Neural cell (in vitro differentiated cells): ENCODE results near the gene SMTNL2. TPM values are rescaled to one million over a fixed set of nuclear protein-coding genes. Genes with fewer than 3 reads are reported as not detected.

Experiments
- H2AFZ ChIP-seq: fragments of 200-600, 300-800 bp; sonication (generic), shearing (Covaris generic); 2 replicates; pipeline ENCODE4 v1.6.0; 2014; ENCODE audit warnings: low read depth, mild to moderate bottlenecking, antibody characterized with exemption, low read length, moderate library complexity
- H3F3A ChIP-seq: fragments of 200-600 bp; shearing (Covaris generic); 2 replicates; pipeline ENCODE4 v1.6.1; 2016; ENCODE audit warnings: mild to moderate bottlenecking, moderate library complexity, mixed read lengths, antibody characterized with exemption, low read length; ENCODE audit not compliant: insufficient read depth, poor library complexity, severe bottlenecking
- H3K27ac ChIP-seq: fragments of 200-600, 300-800 bp; sonication (generic), shearing (Covaris generic); 2 replicates; pipeline ENCODE4 v1.5.1; 2014; ENCODE audit warnings: mild to moderate bottlenecking, low read length, moderate library complexity
- H3K27me3 ChIP-seq: fragments of 300-800, 200-600 bp; sonication (generic), shearing (Covaris generic); 2 replicates; pipeline ENCODE4 v1.6.0; 2014; ENCODE audit warnings: mild to moderate bottlenecking, low read depth, low read length, moderate library complexity; ENCODE audit not compliant: insufficient read depth
- H3K36me3 ChIP-seq: fragments of 300-800, 200-600 bp; sonication (generic), shearing (Covaris generic); 2 replicates; pipeline ENCODE4 v1.5.1; 2014; ENCODE audit warnings: mild to moderate bottlenecking, antibody characterized with exemption, low read length, moderate library complexity; ENCODE audit not compliant: insufficient read depth
- H3K4me2 ChIP-seq: fragments of 300-800, 200-600 bp; sonication (generic), shearing (Covaris generic); 2 replicates; pipeline ENCODE4 v1.6.0; 2014; ENCODE audit warnings: mild to moderate bottlenecking, low read length
- H3K4me3 ChIP-seq: fragments of 300-800, 200-600 bp; sonication (generic), shearing (Covaris generic); 2 replicates; pipeline ENCODE4 v1.5.1; 2014; ENCODE audit warnings: mild to moderate bottlenecking, low read length, moderate library complexity
- H3K79me2 ChIP-seq: fragments of 200-600 bp; shearing (Covaris generic); replicated peaks from 2 replicates; pipeline ENCODE4 v1.6.0; 2014; ENCODE audit warnings: mild to moderate bottlenecking, low read length, moderate library complexity; ENCODE audit not compliant: insufficient read depth
- H3K9ac ChIP-seq: fragments of 300-800, 200-600 bp; sonication (generic), shearing (Covaris generic); 2 replicates; pipeline ENCODE4 v1.6.1; 2016; ENCODE audit warnings: mild to moderate bottlenecking, low read length, mixed read lengths
- H3K9me2 ChIP-seq: fragments of 200-600 bp; shearing (Covaris generic); 2 replicates; pipeline ENCODE4 v1.6.1; 2016; ENCODE audit warnings: mild to moderate bottlenecking, low read length, mixed read lengths; ENCODE audit not compliant: insufficient read depth
- H3K9me3 ChIP-seq: fragments of 200-600, 300-800 bp; sonication (generic), shearing (Covaris generic); 2 replicates; pipeline ENCODE4 v1.6.1; 2016; ENCODE audit warnings: mild to moderate bottlenecking, mixed run types, low read length, moderate library complexity, mixed read lengths
- H4K20me1 ChIP-seq: fragments of 200-600 bp; shearing (Covaris generic); 2 replicates; pipeline ENCODE4 v1.6.1; 2016; ENCODE audit warnings: mild to moderate bottlenecking, mixed run types; ENCODE audit not compliant: insufficient read depth
- EP300 ChIP-seq: fragments of 450-650 bp; conservative IDR thresholded peaks from 2 replicates; pipeline ENCODE4 v1.6.1; 2014; ENCODE audit warnings: antibody characterized with exemption, mild to moderate bottlenecking, moderate library complexity; ENCODE audit not compliant: poor library complexity, severe bottlenecking
- EZH2 ChIP-seq: fragments of 200-600, 300-800 bp; shearing (Covaris generic), sonication (generic); IDR thresholded peaks from 2 replicates; pipeline ENCODE4 v1.6.1; 2014; ENCODE audit warnings: antibody characterized with exemption, low read length, borderline replicate concordance, mild to moderate bottlenecking; ENCODE audit not compliant: insufficient read depth, poor library complexity, severe bottlenecking
- MXI1 ChIP-seq: fragments of 450-650 bp; conservative IDR thresholded peaks from 2 replicates; pipeline ENCODE4 v1.6.1; 2014; ENCODE audit warnings: antibody characterized with exemption, mild to moderate bottlenecking; ENCODE audit not compliant: poor library complexity, severe bottlenecking
- POLR2AphosphoS5 ChIP-seq: IDR thresholded peaks from 2 replicates; pipeline ENCODE4 v1.6.1; 2012
- RAD21 ChIP-seq: fragments of 450-650 bp; conservative IDR thresholded peaks from 2 replicates; pipeline ENCODE4 v1.6.1; 2014; ENCODE audit warnings: antibody characterized with exemption, mild to moderate bottlenecking, moderate library complexity
- SMC3 ChIP-seq: fragments of 450-650 bp; conservative IDR thresholded peaks from 2 replicates; pipeline ENCODE4 v1.6.1; 2014; ENCODE audit warnings: antibody characterized with exemption, mild to moderate bottlenecking, moderate library complexity; ENCODE audit not compliant: poor library complexity
- TAF1 ChIP-seq: IDR thresholded peaks from 2 replicates; pipeline ENCODE4 v1.6.1; 2012; ENCODE audit warnings: low read depth
- polyA plus RNA-seq: library from polyadenylated mRNA; depleted of rRNA; stranded (reverse); fragments of >200 nt; gene quantifications from 2 replicates; pipeline ENCODE4 v1.2.3, GENCODE V29; 2014
- TF ChIP-seq, protein P1 (sequence below): IDR thresholded peaks from 2 replicates; pipeline ENCODE4 v1.6.1; 2012; ENCODE audit warnings: borderline replicate concordance
- TF ChIP-seq, protein P2 (sequence below): fragments of 450-650 bp; IDR thresholded peaks from 2 replicates; pipeline ENCODE4 v1.5.1; 2014; ENCODE audit warnings: antibody characterized with exemption, mild to moderate bottlenecking, moderate library complexity; ENCODE audit not compliant: poor library complexity, severe bottlenecking

The SMTNL2 gene
- polyA plus RNA-seq, 1 donor from 2014 or later, result 0.81 TPM

DNA sequence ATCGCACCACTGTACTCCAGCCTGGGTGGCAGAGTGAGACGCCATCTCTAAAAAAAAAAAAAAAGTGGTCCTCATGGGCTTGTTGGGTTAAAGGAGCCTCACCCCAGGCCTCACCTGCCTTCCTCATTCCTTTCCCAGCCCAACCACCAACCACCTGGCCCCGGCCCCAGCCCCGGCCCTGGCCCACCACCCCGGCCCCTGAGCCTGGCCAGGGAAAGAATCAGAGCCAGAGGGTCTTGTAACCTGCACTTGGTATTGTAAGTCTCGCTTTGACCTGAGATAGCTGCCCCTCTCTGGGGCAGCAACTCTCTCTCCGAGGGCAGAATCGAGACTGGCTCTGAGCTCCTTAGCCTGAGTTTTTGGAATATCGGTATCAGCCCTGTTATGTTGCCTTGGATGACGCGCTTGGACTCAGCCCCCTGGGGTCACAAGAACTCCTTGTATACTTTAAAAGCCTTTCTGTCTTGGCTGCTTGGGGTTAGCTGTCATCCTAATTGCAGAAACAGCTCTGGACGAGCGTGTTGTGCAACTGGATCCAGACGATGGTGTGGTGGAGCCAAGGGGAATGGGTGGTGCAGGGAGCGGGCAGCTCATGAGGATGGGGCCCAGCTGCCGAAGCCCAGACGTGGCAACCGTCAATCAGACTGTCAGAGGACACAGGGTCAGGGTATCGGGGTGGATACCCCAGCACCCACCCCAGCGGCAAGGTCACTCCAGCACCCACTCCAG is 14.6 kb downstream of the SMTNL2 start:
- H3K36me3 ChIP-seq, result no peaks in the 10 kb centered on the region
- no peak overlapping the region for H3K9ac ChIP-seq
- no peaks in the 10 kb centered on the region for H3F3A ChIP-seq
- no peaks in the 10 kb centered on the region for H3K79me2 ChIP-seq
- no peaks in the 10 kb centered on the region for H4K20me1 ChIP-seq
- no peaks in the 10 kb centered on the region for H3K9me3 ChIP-seq
- TF ChIP-seq, protein P1, sequence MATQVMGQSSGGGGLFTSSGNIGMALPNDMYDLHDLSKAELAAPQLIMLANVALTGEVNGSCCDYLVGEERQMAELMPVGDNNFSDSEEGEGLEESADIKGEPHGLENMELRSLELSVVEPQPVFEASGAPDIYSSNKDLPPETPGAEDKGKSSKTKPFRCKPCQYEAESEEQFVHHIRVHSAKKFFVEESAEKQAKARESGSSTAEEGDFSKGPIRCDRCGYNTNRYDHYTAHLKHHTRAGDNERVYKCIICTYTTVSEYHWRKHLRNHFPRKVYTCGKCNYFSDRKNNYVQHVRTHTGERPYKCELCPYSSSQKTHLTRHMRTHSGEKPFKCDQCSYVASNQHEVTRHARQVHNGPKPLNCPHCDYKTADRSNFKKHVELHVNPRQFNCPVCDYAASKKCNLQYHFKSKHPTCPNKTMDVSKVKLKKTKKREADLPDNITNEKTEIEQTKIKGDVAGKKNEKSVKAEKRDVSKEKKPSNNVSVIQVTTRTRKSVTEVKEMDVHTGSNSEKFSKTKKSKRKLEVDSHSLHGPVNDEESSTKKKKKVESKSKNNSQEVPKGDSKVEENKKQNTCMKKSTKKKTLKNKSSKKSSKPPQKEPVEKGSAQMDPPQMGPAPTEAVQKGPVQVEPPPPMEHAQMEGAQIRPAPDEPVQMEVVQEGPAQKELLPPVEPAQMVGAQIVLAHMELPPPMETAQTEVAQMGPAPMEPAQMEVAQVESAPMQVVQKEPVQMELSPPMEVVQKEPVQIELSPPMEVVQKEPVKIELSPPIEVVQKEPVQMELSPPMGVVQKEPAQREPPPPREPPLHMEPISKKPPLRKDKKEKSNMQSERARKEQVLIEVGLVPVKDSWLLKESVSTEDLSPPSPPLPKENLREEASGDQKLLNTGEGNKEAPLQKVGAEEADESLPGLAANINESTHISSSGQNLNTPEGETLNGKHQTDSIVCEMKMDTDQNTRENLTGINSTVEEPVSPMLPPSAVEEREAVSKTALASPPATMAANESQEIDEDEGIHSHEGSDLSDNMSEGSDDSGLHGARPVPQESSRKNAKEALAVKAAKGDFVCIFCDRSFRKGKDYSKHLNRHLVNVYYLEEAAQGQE, result no peak
- TF ChIP-seq SMC3, result no peak
- no peaks in the 10 kb centered on the region for H3K27me3 ChIP-seq
- no peak overlapping the region for H3K4me2 ChIP-seq
- H3K27ac ChIP-seq, result no peak overlapping the region
- H3K4me3 ChIP-seq, result no peak overlapping the region
- no peaks in the 10 kb centered on the region for H3K9me2 ChIP-seq
- H2AFZ ChIP-seq, result no peak overlapping the region

DNA sequence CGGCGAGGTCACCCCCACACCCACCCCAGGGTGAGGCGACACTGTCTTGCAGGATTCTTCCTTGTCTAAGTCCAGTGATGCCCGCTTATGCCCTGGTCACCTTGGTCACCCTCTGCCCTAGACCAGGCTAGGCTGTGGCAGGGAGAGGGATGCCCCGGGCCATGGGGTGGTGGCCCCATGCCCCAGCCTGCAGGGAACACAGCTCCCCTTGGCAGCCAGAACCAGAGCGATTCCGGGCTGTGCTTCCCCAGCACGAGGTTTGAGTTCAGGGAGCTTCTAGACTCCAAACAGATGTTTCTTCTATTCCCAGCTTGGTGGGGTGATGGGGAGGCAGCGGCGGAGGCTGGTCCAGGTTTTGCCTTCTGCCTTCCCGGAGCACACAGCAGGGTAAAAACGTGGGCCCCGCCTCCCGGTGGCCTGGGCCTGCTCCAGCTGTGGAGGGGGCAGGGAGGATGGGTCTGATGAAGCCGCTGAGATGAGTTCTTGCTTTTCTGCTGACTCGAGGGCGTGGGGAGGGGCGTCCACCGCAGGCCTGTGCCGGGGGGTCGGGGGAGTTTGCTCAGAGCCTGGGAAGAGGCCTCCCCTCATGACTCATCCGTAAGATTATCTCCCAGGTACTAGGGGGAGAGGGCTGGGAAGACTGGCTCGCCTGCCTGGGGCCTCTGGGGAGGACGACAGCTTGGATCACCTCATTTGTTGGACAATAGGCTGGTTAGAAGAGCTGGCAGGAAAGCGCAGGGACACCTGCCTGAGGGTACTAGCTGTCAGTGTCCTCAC is 15.4 kb downstream of the SMTNL2 start:
- Histone ChIP-seq H3K27me3 (no peaks in the 10 kb centered on the region), H3K9me3 (no peaks in the 10 kb centered on the region), H4K20me1 (no peaks in the 10 kb centered on the region), H3K9ac (no peak overlapping the region), H2AFZ (no peak overlapping the region), H3F3A (no peaks in the 10 kb centered on the region), H3K9me2 (no peaks in the 10 kb centered on the region), H3K4me2 (no peak overlapping the region), H3K79me2 (no peaks in the 10 kb centered on the region), H3K27ac (no peak overlapping the region), H3K4me3 (no peak overlapping the region), H3K36me3 (no peaks in the 10 kb centered on the region)
- TF ChIP-seq TAF1 (no peak), MXI1 (no peak), RAD21 (no peak), POLR2AphosphoS5 (no peak), SMC3 (no peak), EZH2 (no peak), EP300 (no peak)
- TF ChIP-seq, protein P2, sequence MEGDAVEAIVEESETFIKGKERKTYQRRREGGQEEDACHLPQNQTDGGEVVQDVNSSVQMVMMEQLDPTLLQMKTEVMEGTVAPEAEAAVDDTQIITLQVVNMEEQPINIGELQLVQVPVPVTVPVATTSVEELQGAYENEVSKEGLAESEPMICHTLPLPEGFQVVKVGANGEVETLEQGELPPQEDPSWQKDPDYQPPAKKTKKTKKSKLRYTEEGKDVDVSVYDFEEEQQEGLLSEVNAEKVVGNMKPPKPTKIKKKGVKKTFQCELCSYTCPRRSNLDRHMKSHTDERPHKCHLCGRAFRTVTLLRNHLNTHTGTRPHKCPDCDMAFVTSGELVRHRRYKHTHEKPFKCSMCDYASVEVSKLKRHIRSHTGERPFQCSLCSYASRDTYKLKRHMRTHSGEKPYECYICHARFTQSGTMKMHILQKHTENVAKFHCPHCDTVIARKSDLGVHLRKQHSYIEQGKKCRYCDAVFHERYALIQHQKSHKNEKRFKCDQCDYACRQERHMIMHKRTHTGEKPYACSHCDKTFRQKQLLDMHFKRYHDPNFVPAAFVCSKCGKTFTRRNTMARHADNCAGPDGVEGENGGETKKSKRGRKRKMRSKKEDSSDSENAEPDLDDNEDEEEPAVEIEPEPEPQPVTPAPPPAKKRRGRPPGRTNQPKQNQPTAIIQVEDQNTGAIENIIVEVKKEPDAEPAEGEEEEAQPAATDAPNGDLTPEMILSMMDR, result no peak
- TF ChIP-seq, protein P1, result no peak
